Stimulated activated CD8-positive, alpha-beta memory T cell treated with anti-CD3 and anti-CD28 coated beads, Interleukin-12 subunit alpha, Interleukin-12 subunit beta, amount 100 ng/mL, for 4 hours (primary cell): Measurements from ENCODE around the gene HOMER1.

ENCODE experiments used
- DNase-seq: peaks from one replicate; pipeline ENCODE4 v3.0.0-alpha.2; 2020; ENCODE audit warnings: low read depth

HOMER1 gene

GRCh38 chr5:79489773-79490172, 24.2 kb downstream of the HOMER1 start:
- no peak for DNase-seq

GRCh38 chr5:79488775-79489174, 25.2 kb downstream of the HOMER1 start:
- DNase-seq = no peak

- no peak for DNase-seq
Observed at GRCh38 chr5:79488058-79488457, 25.9 kb downstream of the HOMER1 start.

GRCh38 chr5:79487251-79487650, 26.7 kb downstream of the HOMER1 start:
- no peak for DNase-seq

GRCh38 chr5:79486116-79486515, 27.8 kb downstream of the HOMER1 start:
- DNase-seq = no peak

- DNase-seq = no peak
Observed at GRCh38 chr5:79484731-79485130, 29.2 kb downstream of the HOMER1 start.

- no peak for DNase-seq
Observed at GRCh38 chr5:79481574-79481973, 32.4 kb downstream of the HOMER1 start.

GRCh38 chr5:79480991-79481390, 32.9 kb downstream of the HOMER1 start:
- DNase-seq = no peak

- no peak for DNase-seq
Observed at GRCh38 chr5:79475152-79475466, 38.8 kb downstream of the HOMER1 start.

- DNase-seq = no peak
Observed at GRCh38 chr5:79474367-79475151, 39.4 kb downstream of the HOMER1 start.

- no peak for DNase-seq
Observed at GRCh38 chr5:79471556-79471955, 42.4 kb downstream of the HOMER1 start.

- no peak for DNase-seq
Observed at GRCh38 chr5:79464695-79465332, 49.1 kb downstream of the HOMER1 start.

GRCh38 chr5:79464278-79464677, 49.7 kb downstream of the HOMER1 start:
- no peak for DNase-seq

GRCh38 chr5:79459626-79460025, 54.3 kb downstream of the HOMER1 start:
- no peak for DNase-seq

- DNase-seq = no peak
Observed at GRCh38 chr5:79456890-79457583, 56.9 kb downstream of the HOMER1 start.

- DNase-seq = no peak
Observed at GRCh38 chr5:79456400-79456799, 57.5 kb downstream of the HOMER1 start.

GRCh38 chr5:79454043-79454442, 59.9 kb downstream of the HOMER1 start:
- no peak for DNase-seq

- no peak for DNase-seq
Observed at GRCh38 chr5:79448336-79448735, 65.6 kb downstream of the HOMER1 start.

- no peak for DNase-seq
Observed at GRCh38 chr5:79436821-79437220, 77.1 kb downstream of the HOMER1 start.

- no peak for DNase-seq
Observed at GRCh38 chr5:79436224-79436623, 77.7 kb downstream of the HOMER1 start.

- no peak for DNase-seq
Observed at GRCh38 chr5:79430196-79430595, 83.7 kb downstream of the HOMER1 start.

GRCh38 chr5:79423296-79423695, 90.6 kb downstream of the HOMER1 start:
- DNase-seq = no peak

GRCh38 chr5:79420248-79420647, 93.7 kb downstream of the HOMER1 start:
- DNase-seq = no peak
